ENCODE results near the gene CLK2. TPM values are rescaled to one million over a fixed set of nuclear protein-coding genes. Genes with fewer than 3 reads are reported as not detected.

CLK2 gene
- total RNA-seq (2014; rRNA removed; shearing (Covaris generic)), result 13.9 and 21.6 TPM in 2 replicates

- DNase-seq (ENCODE audit: low spot score), result peak; percentile 86
These were observed at the start of gene CLK2 for GRCh38 chr1:155273343-155274245. Gene CLK2, minus strand, starts transcription at chr1:155273504. Its CDS starts 2,527 bp downstream, at chr1:155270977.

GRCh38 chr1:155322571-155322952 lies 49.3 kb upstream of the CLK2 start:
- peak; percentile 40 for DNase-seq (ENCODE audit: low spot score)

DNA sequence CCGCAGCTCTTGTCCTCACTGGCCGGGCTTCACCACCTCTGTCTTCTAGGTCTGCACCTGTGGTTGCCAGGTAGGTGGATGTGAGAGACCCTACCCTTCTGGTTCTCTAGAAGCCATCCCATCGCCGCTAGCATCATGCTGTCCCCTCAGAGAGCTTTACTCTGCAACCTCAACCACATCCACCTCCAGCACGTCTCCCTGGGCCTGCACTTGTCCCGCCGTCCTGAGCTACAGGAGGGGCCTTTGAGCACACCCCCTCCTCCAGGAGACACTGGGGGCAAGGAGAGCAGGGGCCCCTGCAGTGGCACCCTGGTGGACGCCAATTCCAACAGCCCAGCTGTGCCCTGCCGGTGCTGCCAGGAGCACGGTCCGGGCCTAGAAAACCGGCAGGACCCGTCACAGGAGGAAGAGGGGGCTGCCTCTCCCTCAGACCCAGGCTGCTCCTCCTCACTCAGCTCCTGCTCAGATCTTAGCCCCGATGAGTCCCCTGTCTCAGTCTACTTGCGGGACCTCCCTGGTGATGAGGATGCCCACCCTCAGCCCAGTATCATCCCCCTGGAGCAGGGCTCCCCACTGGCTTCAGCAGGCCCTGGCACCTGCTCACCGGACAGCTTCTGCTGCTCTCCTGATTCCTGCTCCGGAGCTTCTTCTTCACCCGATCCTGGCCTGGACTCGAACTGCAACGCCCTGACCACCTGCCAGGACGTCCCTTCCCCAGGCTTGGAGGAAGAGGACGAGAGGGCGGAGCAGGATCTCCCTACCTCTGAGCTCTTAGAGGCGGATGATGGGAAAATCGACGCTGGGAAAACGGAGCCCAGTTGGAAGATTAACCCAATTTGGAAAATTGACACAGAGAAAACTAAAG lies 48.6 kb upstream of the CLK2 start:
- DNase-seq (ENCODE audit: low spot score), result no peak

DNA sequence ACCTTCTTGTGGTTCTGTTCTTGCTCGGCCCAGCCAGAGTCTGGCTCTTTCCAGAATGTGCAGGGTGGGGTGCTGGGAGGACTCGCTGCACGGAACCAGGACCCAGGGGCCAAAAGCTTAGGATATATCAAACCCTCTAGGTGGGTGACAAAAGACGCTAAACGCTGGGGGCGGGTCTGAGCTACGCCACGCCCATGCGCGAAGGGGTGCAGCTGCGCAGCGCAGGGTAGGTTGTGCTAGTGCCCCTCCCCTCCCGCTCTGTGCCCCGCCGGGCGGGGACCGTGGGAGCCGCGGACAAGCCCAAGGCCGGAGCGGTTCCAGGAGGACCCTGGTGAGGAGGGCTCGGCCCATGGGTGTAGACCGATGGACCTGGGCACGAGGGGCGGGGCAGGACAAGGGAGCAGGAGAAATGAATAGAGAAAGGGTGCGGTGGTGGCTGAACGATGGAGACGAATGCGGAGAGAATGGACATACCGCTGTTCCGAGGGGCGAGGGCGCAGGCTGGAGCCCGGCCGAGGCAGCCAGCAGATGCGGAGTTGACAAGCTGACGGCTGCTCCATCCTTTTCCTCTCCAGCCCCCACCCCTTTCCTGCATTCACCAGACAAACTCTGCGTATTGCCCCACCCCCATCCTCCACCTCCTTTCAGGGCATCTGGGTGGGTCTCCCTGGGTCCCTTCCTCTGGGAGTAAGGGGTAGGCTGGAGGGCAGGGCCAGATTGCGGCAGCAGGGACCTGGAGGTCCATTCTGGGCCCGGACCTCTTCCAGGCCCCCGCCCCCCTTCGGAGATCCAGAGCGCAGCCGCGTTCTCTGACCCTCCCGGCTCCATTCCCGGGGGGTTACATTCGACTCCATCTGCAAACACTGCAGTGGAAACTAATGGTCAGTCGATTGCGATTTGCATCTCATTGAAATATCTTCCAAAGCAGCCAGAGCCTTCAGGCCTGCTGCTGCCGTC lies 47.6 kb upstream of the CLK2 start, which contains the start of gene RUSC1:
Gene RUSC1 (plus strand): TSS at position 234 of the 957 bp plus-strand sequence. CDS start 880 bp downstream, outside the sequence.
- no peak for DNase-seq (ENCODE audit: low spot score)

DNA sequence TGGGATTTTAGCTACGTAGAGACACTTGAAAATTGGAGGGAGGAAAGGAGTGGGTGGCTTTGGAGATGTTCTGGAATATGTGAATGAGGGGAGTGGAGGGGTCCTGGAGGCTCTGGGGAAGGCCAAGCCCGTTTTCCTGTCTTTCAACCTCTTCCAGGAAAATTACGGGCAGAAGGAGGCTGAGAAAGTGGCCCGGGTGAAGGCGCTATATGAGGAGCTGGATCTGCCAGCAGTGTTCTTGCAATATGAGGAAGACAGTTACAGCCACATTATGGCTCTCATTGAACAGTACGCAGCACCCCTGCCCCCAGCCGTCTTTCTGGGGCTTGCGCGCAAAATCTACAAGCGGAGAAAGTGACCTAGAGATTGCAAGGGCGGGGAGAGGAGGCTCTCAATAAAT lies 46.9 kb upstream of the CLK2 start:
- DNase-seq (ENCODE audit: low spot score), result no peak

DNA sequence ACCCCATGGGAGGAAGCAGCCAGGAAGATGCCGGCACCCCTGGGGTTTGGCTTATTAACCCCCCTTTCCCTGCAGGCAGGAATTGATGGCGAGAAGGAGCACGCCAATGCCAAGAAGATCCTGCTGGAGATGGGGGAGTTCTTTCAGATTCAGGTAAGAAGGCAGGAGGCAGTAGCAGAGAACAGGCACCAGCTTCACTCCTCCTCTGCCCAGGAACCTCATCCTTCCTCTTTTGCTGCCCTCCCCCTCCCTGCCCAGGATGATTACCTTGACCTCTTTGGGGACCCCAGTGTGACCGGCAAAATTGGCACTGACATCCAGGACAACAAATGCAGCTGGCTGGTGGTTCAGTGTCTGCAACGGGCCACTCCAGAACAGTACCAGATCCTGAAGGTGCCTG lies 46.2 kb upstream of the CLK2 start:
- no peak for DNase-seq (ENCODE audit: low spot score)

DNA sequence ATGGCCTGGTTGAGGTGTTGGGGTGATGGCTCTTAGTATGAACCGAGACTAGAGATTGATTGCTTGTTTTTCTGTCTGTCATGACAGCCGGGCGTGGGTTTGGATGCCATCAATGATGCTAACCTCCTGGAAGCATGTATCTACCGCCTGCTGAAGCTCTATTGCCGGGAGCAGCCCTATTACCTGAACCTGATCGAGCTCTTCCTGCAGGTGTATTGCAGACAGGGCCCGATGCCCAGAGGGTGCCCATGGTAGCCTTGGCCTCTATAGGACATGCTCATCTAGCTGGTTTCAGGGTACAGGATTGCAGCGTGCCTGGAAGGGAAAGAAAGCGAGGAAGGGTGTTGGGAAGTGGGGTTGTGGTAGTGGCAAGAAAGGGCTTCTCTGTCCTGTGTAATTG lies 44.8 kb upstream of the CLK2 start:
- DNase-seq (ENCODE audit: low spot score), result no peak

DNA sequence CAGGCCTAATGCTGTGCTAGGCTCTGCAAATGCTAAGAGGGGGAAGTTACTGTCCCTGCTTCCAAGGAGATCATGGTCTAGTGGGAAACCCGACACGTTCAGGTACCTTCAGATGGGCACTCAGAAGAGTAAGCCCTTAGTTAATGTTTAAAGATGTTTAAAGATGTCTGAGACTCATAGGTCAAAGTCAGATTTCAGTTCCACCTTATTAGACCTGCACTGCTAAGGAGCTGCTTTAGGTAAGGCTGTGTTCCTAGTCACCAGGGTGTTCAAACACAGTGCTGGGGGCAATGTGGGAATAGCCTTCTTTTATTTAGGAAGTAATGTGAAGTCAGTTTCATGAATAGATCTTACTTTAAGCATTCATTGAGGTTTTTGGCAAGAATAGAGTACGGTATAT lies 43.6 kb upstream of the CLK2 start:
- no peak for DNase-seq (ENCODE audit: low spot score)

- no peak for DNase-seq (ENCODE audit: low spot score)
These were observed 40.0 kb upstream of the CLK2 start for GRCh38 chr1:155313261-155313660.

DNA sequence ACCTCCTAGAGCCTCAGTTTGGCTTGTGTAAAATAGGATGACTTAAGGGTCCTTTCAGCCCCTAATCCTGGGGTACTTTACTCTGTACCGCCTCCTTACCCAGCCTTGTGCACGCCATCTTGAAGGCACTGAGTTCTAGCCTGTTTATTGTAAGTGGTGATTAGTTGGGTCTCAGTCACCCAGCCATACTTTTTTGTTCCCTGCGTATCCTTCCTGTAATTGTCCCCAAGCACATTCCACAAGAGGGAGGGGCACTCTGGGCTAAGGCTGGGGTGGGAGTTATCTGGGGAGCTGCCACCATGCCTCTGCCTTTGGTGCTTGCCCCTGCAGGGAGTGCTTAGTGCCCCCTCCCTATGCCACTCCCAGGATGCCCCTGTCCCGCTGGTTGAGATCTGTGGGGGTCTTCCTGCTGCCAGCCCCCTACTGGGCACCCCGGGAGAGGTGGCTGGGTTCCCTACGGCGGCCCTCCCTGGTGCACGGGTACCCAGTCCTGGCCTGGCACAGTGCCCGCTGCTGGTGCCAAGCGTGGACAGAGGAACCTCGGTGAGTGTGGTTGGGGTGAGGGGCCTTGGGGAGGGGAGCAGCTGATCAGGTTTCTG lies 36.2 kb upstream of the CLK2 start:
- DNase-seq (ENCODE audit: low spot score), result peak; percentile 40

- peak; percentile 100 for DNase-seq (ENCODE audit: low spot score)
These were observed 35.5 kb upstream of the CLK2 start, which contains the start of gene FDPS for GRCh38 chr1:155308493-155309422. Gene FDPS, plus strand, starts transcription at chr1:155308866. Its CDS starts 924 bp downstream, at chr1:155309790.

GRCh38 chr1:155307247-155307740 lies 34.0 kb upstream of the CLK2 start:
- peak; percentile 55 for DNase-seq (ENCODE audit: low spot score)

GRCh38 chr1:155305881-155306391 lies 32.6 kb upstream of the CLK2 start:
- DNase-seq (ENCODE audit: low spot score), result peak; percentile 62

- no peak for DNase-seq (ENCODE audit: low spot score)
These were observed 31.3 kb upstream of the CLK2 start for GRCh38 chr1:155304558-155305063.

DNA sequence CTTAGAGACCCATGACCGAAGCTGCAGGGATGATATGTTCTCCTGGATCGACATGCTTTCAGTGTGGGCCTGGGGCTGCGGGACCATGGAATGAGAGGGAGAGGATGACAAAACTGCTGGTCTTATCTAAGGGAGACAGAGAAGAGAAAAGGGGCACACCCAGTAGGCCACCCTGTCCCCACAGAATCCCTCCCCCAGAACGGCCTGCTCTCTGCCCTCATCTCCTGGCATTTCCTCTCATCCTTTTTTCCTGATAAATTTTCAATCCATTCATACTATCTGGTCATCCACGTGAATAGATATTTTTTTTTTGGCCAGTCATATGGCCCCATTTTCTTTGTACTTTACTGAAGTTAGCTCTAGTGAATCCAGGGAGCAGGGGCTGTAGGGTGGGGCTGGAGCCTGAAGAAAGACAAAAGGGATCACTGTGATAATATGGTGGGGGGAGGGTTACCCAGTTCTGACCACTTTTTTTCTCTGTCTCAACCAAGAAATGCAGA lies 28.1 kb upstream of the CLK2 start, which contains the start of gene PKLR:
Gene PKLR (minus strand): TSS at position 97 of the 500 bp plus-strand sequence. CDS start 43 bp downstream, at position 54.
- no peak for DNase-seq (ENCODE audit: low spot score)

GRCh38 chr1:155300553-155301329 lies 27.4 kb upstream of the CLK2 start:
- DNase-seq (ENCODE audit: low spot score), result no peak

- no peak for DNase-seq (ENCODE audit: low spot score)
These were observed 26.7 kb upstream of the CLK2 start for GRCh38 chr1:155300024-155300423.

DNA sequence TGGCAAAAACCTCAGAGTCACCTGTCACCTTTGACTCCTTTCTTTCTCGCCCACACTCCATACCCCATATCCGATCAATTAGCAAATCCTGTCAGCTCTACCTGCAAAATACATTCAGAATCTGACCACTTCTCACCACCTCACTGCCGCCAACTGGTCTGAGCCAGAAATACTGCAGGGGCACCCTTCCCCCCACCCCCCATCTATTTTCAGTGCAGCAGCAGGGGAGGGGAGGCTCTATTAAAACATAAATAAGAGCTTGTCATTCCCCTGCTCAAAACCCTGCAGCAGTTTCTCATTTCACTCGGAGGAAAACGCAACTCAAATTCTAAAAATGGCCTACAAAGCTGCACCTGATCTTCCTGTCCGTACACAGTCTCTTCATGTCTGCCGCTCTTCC lies 24.1 kb upstream of the CLK2 start:
- no peak for DNase-seq (ENCODE audit: low spot score)

Data from A172 (cell line).